ENCODE results near the gene STARD8. TPM values are rescaled to one million over a fixed set of nuclear protein-coding genes. Genes with fewer than 3 reads are reported as not detected.

STARD8 gene
- polyA plus RNA-seq, 1 experiment: 1.3 TPM

DNA sequence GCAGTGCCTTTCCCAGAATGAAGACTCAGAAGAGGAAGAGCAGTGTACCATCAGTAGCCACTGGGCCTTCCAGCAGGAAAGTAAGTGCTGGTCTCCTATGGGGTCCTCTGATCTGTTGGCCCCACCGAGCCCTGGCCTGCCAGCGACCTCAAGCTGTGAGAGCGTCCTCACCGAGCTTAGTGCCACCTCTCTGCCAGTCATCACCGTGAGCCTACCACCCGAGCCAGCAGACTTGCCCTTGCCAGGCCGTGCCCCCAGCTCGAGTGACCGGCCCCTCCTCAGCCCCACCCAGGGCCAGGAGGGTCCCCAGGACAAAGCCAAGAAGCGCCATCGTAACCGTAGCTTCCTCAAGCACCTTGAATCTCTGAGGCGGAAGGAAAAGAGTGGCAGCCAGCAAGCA, 69.7 kb downstream of the STARD8 start:
- no peak for DNase-seq (ENCODE audit: low read depth, low spot score)
- Histone ChIP-seq H3K27ac (ENCODE audit: low read depth, low read length) (no peak overlapping the region), H3K9me3 (ENCODE audit: control insufficient read depth, insufficient read depth, low read length) (no peaks in the 10 kb centered on the region), H3K4me3 (ENCODE audit: low read depth, low read length) (no peak overlapping the region), H3K27me3 (ENCODE audit: control insufficient read depth, insufficient read depth, low read length) (no peaks in the 10 kb centered on the region)
- TF ChIP-seq, protein P1, sequence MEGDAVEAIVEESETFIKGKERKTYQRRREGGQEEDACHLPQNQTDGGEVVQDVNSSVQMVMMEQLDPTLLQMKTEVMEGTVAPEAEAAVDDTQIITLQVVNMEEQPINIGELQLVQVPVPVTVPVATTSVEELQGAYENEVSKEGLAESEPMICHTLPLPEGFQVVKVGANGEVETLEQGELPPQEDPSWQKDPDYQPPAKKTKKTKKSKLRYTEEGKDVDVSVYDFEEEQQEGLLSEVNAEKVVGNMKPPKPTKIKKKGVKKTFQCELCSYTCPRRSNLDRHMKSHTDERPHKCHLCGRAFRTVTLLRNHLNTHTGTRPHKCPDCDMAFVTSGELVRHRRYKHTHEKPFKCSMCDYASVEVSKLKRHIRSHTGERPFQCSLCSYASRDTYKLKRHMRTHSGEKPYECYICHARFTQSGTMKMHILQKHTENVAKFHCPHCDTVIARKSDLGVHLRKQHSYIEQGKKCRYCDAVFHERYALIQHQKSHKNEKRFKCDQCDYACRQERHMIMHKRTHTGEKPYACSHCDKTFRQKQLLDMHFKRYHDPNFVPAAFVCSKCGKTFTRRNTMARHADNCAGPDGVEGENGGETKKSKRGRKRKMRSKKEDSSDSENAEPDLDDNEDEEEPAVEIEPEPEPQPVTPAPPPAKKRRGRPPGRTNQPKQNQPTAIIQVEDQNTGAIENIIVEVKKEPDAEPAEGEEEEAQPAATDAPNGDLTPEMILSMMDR (IDR thresholded peaks at IDR 0.05; ENCODE audit: low read depth, low read length): no peak
- ChIA-PET POLR2A (no interaction called here), CTCF (no interaction called here)

DNA sequence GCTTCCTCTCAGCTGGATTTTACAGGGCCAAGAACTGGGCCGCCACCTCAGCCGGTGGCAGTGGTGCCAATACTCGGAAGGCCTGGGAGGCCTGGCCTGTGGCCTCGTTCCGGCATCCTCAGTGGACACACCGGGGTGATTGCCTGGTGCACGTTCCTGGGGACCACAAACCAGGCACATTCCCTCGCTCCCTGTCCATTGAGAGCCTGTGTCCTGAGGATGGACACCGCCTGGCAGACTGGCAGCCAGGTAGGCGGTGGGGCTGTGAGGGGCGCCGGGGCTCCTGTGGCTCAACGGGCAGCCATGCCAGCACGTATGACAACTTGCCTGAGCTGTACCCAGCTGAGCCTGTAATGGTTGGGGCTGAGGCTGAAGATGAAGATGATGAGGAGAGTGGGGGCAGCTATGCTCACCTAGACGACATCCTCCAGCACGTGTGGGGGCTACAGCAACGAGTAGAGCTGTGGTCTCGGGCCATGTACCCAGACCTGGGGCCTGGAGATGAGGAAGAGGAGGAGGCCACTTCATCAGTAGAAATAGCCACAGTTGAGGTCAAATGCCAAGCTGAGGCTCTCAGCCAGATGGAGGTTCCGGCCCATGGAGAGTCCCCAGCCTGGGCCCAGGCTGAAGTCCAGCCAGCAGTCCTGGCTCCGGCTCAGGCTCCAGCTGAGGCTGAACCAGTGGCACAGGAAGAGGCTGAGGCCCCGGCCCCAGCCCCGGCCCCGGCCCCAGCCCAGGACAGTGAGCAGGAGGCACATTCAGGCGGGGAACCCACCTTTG, 70.4 kb downstream of the STARD8 start:
- no peaks in the 10 kb centered on the region for H3K9me3 ChIP-seq (ENCODE audit: control insufficient read depth, insufficient read depth, low read length)
- no peak for DNase-seq (ENCODE audit: low read depth, low spot score)
- no peaks in the 10 kb centered on the region for H3K27me3 ChIP-seq (ENCODE audit: control insufficient read depth, insufficient read depth, low read length)
- no peak overlapping the region for H3K27ac ChIP-seq (ENCODE audit: low read depth, low read length)
- TF ChIP-seq, protein P1 (IDR thresholded peaks at IDR 0.05; ENCODE audit: low read depth, low read length): no peak
- POLR2A ChIA-PET: no interaction called here
- CTCF ChIA-PET: no interaction called here
- H3K4me3 ChIP-seq (ENCODE audit: low read depth, low read length): no peak overlapping the region

DNA sequence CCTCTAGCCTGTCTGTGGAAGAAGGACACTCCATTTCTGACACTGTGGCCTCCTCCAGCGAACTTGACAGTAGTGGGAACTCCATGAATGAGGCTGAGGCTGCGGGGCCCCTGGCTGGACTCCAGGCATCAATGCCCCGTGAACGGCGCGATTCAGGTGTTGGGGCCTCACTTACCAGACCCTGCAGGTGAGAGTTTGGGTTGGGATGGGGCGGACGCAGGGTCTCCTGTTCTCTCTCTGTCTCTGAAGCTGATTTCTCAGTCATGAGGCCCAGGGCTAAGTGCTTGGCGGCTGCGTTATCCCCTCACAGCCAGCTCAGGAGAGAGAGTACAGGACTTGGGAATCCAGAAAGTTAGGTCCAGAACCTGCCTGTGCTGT, 71.0 kb downstream of the STARD8 start:
- no peak overlapping the region for H3K4me3 ChIP-seq (ENCODE audit: low read depth, low read length)
- ChIA-PET CTCF (no interaction called here), POLR2A (no interaction called here)
- H3K27ac ChIP-seq (ENCODE audit: low read depth, low read length): no peak overlapping the region
- no peaks in the 10 kb centered on the region for H3K27me3 ChIP-seq (ENCODE audit: control insufficient read depth, insufficient read depth, low read length)
- TF ChIP-seq, protein P1 (IDR thresholded peaks at IDR 0.05; ENCODE audit: low read depth, low read length): no peak
- H3K9me3 ChIP-seq (ENCODE audit: control insufficient read depth, insufficient read depth, low read length): no peaks in the 10 kb centered on the region
- no peak for DNase-seq (ENCODE audit: low read depth, low spot score)

DNA sequence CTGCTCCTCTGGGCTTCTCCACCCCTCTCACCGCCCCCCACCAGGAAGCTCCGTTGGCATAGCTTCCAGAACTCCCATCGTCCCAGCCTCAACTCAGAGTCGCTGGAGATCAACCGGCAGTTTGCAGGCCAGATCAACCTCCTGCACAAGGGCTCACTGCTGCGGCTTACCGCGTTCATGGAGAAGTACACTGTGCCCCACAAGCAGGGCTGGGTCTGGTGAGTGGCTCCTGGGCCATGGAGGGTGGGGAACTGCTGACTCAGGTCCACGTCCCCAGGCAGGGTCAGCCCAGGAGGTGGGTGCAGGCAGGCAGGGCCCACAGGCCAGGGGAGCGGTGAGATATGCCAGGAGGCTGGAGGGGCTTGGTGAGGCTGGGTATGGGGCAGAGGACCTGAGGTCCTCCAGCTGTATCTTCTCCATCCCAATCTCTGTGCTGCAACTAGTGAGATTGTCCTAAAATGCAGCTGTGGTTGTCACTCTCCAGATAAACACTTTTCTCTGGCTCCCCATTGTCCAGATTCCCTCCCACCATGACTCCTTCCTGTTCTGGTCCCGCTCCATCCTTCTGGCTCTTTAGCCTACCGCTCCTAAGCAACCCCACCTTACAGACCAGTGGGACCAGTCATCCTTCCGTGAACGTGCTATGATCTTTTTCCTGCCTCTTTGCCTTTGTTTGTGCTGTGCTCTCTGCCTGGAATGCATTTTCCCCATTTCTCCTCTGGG, 71.9 kb downstream of the STARD8 start:
- TF ChIP-seq, protein P1 (IDR thresholded peaks at IDR 0.05; ENCODE audit: low read depth, low read length): no peak
- Histone ChIP-seq H3K27ac (ENCODE audit: low read depth, low read length) (no peak overlapping the region), H3K27me3 (ENCODE audit: control insufficient read depth, insufficient read depth, low read length) (no peaks in the 10 kb centered on the region), H3K4me3 (ENCODE audit: low read depth, low read length) (no peak overlapping the region), H3K9me3 (ENCODE audit: control insufficient read depth, insufficient read depth, low read length) (no peaks in the 10 kb centered on the region)
- ChIA-PET POLR2A (no interaction called here), CTCF (interaction anchor here (1.2 kb wide), 1 partner anchor 14 kb away, joined by 3 read pairs; no protein-coding TSS in a partner anchor)
- DNase-seq (ENCODE audit: low read depth, low spot score): no peak
